Brain pericyte (primary cell): Measurements from ENCODE around the gene NDUFA1.
"Not testable (repeated sequence)": the region's sequence is repeated elsewhere in the genome, so short reads cannot be mapped to it uniquely, and the experiment has no call there.

Experiments
- DNase-seq: peaks from one replicate; pipeline ENCODE4 v3.0.0-alpha.2; 2012; ENCODE audit warnings: low read depth, low spot score

Gene NDUFA1

GRCh38 chrX:119900976-119901375, 29.3 kb downstream of the NDUFA1 start:
- DNase-seq, result no peak

DNA sequence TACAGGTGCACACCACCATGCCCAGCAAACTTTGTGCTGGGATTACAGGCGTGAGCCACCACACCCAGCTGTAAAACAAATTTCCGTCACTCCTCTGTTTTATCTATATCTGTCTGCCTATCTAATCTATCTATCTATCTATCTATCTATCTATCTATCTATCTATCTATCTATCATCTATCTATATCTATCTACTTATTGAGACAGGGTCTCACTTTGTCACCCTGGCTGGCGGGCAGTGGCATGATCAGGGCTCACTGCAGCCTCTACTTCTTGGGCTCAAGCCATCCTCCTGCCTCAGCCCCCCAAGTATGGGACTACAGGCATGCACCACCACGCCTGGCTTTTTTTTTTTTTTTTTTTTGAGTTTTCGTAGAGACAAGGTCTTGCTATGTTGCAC, 44.7 kb downstream of the NDUFA1 start:
- DNase-seq, result no peak

DNA sequence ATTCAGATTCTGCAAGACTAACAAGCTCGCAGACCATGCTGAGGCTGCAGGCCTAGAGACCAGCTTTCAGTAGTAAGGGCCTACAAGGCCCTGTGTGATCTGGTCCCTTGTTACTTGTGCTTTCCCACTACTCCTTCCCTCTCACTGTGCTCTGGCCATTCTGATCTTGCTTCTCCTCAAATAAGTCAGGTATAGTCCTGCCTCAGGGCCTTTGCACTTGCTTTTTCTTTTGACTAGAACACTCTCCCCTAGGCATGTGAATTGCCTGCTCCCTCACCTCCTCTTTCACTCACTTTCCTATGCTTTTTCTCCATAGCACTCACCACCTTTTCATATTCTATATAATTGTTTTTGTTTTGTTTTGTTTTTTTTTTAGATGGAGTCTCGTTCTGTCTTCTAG, 46.2 kb downstream of the NDUFA1 start:
- DNase-seq, result no peak

GRCh38 chrX:119919835-119920585, 48.4 kb downstream of the NDUFA1 start:
- DNase-seq, result no peak

GRCh38 chrX:119922391-119922790, 50.8 kb downstream of the NDUFA1 start:
- DNase-seq, result not testable (repeated sequence)
